ELR (cell line): ENCODE data around the gene CHD8.
"Not testable (repeated sequence)": the region's sequence is repeated elsewhere in the genome, so short reads cannot be mapped to it uniquely, and the experiment has no call there.

Source experiments
- DNase-seq: peaks from one replicate; pipeline ENCODE4 v3.0.0-alpha.2; 2015; ENCODE audit warnings: low read depth

Gene CHD8, protein sequence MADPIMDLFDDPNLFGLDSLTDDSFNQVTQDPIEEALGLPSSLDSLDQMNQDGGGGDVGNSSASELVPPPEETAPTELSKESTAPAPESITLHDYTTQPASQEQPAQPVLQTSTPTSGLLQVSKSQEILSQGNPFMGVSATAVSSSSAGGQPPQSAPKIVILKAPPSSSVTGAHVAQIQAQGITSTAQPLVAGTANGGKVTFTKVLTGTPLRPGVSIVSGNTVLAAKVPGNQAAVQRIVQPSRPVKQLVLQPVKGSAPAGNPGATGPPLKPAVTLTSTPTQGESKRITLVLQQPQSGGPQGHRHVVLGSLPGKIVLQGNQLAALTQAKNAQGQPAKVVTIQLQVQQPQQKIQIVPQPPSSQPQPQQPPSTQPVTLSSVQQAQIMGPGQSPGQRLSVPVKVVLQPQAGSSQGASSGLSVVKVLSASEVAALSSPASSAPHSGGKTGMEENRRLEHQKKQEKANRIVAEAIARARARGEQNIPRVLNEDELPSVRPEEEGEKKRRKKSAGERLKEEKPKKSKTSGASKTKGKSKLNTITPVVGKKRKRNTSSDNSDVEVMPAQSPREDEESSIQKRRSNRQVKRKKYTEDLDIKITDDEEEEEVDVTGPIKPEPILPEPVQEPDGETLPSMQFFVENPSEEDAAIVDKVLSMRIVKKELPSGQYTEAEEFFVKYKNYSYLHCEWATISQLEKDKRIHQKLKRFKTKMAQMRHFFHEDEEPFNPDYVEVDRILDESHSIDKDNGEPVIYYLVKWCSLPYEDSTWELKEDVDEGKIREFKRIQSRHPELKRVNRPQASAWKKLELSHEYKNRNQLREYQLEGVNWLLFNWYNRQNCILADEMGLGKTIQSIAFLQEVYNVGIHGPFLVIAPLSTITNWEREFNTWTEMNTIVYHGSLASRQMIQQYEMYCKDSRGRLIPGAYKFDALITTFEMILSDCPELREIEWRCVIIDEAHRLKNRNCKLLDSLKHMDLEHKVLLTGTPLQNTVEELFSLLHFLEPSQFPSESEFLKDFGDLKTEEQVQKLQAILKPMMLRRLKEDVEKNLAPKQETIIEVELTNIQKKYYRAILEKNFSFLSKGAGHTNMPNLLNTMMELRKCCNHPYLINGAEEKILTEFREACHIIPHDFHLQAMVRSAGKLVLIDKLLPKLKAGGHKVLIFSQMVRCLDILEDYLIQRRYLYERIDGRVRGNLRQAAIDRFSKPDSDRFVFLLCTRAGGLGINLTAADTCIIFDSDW (N-terminal part only)

GRCh38 chr14:21455912-21456667 lies at the start of gene CHD8:
CHD8 (minus strand) TSS chr14:21456123; CDS start chr14:21431643, 24,480 bp downstream.
- peak; percentile 100 for DNase-seq

- DNase-seq: no peak
These were observed 49.2 kb upstream of the CHD8 start for GRCh38 chr14:21505012-21505553.

DNA sequence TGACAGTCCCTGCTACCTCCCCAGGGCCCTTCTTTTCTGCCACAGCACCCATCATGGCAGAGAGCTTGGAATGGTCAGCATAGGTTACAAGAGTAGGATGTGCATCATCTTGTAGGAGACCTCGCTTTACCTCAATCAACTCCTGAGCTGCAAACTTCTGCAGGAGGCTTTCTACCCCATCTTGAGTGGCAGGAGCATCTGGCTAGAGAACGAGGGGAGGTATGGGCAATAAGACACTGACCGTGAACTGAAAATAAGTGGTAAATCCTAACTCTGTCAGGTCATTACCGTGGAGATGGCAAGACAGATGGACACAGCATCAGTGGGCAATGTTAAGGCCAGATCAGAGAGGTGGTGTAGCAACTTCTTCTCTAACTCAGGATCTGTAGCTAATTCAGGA lies 47.5 kb upstream of the CHD8 start:
- DNase-seq: no peak

GRCh38 chr14:21501568-21501967 lies 45.6 kb upstream of the CHD8 start:
- no peak for DNase-seq

GRCh38 chr14:21498540-21499526 lies 42.9 kb upstream of the CHD8 start:
- peak; percentile 70 for DNase-seq

- DNase-seq: no peak
These were observed 40.5 kb upstream of the CHD8 start for GRCh38 chr14:21496453-21496852.

DNA sequence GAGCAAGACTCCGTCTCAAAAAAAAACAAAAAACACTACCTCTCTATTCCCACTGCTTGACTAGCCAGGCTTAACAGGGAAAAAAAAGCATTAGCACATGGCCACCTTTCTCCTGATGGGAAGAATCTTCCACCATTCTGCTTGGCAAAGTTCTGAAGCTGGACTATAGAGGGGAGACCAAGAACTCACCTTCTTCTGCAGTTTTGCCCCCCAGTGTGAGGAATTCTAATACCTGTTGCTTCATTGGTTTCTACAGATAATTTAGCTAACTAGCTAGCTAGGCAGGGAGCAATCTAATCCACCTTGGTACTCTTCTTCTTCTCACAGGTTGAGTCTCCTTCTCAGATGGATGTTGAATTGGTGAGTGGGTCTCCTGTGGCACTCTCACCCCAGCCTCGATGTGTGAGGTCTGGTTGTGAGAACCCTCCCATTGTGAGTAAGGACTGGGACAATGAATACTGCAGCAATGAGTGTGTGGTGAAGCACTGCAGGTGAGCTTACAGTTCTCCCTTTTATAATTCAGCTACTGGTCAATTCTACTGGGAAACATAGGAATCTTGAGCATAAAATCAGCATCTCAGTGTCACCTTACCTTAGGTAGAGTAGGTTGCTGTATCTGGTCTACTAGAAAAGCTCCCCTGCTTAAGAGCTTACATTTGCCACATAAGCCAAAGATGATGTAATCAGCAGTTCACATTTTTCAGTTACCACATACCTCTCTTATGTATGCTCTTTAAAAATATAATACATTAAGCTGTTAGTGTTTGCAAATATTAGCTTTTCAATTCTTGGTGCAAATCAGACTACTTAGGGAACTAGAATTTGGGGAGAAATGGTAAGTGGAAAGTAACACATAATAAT lies 39.2 kb upstream of the CHD8 start:
- no peak for DNase-seq

DNA sequence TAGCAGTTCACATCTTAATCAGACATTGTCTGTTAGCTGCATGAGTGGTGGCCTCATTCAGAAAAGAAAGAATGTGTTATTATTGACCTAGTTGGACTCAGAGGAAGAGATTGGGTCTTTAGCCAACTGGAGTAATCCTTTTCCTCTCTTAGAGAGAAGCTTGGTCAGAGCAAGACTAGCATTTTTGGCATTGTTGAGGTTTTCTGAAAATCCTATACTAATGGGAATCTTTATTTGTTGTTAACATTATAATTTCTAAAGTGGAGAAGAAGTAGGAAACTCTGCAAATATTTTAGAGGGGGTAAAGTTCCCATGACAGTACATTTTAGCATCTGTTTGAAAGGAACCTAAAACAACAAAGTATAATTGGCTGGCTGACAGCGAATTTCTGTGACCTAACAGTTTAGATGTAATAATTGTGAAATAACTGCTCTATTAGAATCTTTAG lies 30.7 kb upstream of the CHD8 start:
- no peak for DNase-seq

- DNase-seq: peak; percentile 98
These were observed 21.2 kb upstream of the CHD8 start, which contains the start of the genes RAB2B and TOX4 for GRCh38 chr14:21476925-21477681. RAB2B (minus strand) TSS chr14:21476959; CDS start chr14:21476872, 87 bp downstream. TOX4 (plus strand) TSS chr14:21477195; CDS start chr14:21477279, 84 bp downstream.

DNA sequence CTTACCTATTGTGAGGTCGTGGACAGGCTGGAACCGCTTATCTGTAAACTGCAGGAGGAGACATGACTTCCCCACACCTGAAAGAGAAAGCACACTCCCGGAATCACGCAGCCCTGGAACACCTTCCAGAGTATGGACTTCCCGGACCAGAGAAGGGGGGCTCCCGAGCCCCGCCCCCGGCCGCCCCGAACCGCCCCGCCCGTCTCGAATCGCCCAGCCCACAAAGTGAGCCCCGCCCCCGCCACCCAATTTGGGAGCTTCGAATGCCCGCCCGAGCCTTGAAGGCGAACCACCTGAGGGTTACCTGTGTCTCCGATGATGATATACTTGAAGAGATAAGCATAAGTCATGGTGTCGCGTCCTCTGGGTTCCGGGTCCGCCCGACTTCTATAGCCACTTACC lies 20.6 kb upstream of the CHD8 start:
- DNase-seq: peak; percentile 79

GRCh38 chr14:21475767-21476522 lies 20.0 kb upstream of the CHD8 start:
- DNase-seq: no peak

DNA sequence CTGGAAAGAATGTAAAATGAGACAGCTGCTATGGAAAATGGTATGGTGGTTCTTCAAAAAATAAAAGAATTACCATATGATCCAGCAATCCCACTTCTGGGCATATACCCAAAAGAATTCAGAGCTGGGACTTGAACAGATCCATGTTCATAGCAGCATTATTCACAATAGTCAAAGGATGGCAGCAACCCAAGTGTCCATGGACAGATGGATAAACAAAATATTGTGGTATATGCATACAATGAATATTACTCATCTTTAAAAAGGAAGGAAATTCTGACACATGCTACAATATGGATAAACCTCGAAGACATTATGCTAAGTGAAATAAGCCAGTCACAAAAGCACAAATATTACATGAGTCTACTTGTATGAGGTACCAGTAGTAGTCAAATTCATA lies 11.7 kb upstream of the CHD8 start:
- peak; percentile 93 for DNase-seq

- DNase-seq: no peak
These were observed 371 bp downstream of the CHD8 start for GRCh38 chr14:21455592-21455911.

DNA sequence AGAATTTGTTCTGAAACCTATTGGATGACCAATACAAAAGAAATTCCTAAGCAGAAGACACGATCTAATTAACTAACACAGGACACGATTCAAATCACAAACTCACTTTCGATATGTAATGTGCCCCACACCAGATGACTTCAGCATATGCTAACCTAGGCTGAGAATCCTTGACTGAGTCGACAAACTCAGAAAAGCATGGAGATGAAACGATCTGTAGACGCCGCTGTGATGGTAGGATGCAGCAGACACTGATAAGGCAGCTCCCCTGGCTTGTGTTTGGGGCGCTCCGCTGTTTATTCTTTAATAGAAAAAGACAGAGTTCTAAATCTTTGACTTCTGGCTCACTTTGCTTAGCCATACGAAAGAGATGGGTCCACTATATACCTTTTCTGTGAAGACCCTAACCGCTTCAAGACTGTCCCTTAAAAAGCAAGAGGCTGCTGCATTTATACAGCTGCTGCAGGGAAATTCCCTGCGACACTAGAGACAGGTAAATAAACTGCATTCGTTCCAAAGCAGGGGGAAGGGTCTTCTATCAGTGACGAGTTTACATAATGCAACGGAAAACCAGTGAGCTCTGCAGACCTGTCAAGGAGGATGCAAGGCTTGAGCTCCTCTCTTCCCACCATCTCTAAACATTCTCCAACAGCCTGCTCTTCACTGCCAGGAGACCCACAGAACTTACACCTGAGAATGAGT lies 929 bp downstream of the CHD8 start:
- no peak for DNase-seq

DNA sequence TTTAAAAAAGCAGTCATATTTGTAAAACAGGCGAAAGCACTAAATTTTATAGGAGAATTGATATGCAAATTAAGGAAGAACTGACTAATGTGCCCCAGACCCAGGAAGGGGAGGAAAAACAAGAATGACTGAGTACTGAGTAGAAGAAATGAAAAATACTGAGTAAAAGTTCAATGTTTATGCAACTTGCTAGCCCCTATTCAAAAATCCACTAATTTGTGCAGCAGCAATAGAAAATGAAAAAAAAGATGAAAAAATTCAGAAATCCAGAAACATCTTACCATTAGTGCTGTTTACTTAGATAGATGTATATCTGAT lies 6.1 kb downstream of the CHD8 start:
- DNase-seq: no peak

DNA sequence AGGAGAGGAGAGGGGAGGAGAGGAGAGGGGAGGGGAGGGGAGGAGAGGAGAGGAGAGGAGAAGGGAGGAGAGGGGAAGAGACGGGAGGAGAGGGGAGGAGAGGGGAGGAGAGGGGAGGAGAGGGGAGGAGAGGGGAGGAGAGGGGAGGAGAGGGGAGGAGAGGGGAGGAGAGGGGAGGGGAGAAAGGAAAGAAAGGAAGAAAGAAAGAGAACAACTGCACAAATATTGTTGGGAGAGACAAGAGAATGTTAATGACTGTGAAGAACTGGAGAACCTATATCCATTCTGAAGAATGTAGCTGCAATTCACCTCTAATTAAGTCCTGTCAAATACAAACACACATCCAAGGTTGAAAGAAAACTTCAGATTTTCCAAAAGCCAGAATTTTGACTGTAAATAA lies 13.3 kb downstream of the CHD8 start:
- not testable (repeated sequence) for DNase-seq

DNA sequence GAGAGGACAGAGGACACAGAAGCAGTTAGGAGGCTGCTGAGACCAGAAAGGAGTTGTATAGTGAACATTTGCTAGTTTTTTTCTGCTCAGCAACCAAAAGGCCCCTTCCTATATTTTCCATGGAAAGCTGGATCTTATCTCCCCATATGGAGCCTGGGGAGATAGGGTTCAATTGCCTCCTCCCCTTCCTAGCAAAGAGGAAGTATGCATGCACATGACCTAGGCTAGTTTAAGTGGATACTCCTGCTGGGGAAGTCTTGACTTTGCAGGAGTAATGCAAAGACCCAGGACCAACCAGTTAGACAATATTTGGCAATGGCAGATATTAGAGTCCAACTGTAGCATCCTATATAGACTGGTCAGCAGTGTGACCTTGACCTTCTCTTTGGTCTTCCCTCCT lies 15.1 kb downstream of the CHD8 start:
- no peak for DNase-seq
